Fibroblast of lung (primary cell): Measurements from ENCODE around the gene NCAPD2.

Experiments used
- EZH2 ChIP-seq: IDR thresholded peaks from 2 replicates; pipeline ENCODE4 v1.5.1; 2012; ENCODE audit warnings: low read length, control low read depth, mild to moderate bottlenecking; ENCODE audit errors: missing control alignments
- TF ChIP-seq, protein P1 (sequence below), 2 donors: IDR thresholded peaks in 1 of 2; conservative IDR thresholded peaks in 1 of 2; 1 replicate in 1 of 2; 2 replicates in 1 of 2; pipeline ENCODE4 v1.5.1; 2011 to 2012; ENCODE audit warnings: low read length in 2 of 2, control low read depth in 1 of 2, inconsistent platforms in 1 of 2, low read depth in 1 of 2, mild to moderate bottlenecking in 1 of 2

- TF ChIP-seq, protein P1, sequence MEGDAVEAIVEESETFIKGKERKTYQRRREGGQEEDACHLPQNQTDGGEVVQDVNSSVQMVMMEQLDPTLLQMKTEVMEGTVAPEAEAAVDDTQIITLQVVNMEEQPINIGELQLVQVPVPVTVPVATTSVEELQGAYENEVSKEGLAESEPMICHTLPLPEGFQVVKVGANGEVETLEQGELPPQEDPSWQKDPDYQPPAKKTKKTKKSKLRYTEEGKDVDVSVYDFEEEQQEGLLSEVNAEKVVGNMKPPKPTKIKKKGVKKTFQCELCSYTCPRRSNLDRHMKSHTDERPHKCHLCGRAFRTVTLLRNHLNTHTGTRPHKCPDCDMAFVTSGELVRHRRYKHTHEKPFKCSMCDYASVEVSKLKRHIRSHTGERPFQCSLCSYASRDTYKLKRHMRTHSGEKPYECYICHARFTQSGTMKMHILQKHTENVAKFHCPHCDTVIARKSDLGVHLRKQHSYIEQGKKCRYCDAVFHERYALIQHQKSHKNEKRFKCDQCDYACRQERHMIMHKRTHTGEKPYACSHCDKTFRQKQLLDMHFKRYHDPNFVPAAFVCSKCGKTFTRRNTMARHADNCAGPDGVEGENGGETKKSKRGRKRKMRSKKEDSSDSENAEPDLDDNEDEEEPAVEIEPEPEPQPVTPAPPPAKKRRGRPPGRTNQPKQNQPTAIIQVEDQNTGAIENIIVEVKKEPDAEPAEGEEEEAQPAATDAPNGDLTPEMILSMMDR (conservative IDR thresholded peaks at IDR 0.05 in 1 of 2, IDR thresholded peaks at IDR 0.05 in 1 of 2; ENCODE audit: low read depth in 1 of 2, low read length in 2 of 2): no peak
- TF ChIP-seq EZH2: no peak
Measured at GRCh38 chr12:6470375-6471163, 23.3 kb upstream of the NCAPD2 start, which contains the start of gene VAMP1.
